CD4-positive, alpha-beta T cell treated with Interferon alpha-2 for 1 hour (primary cell): ENCODE measurements around the gene CLIP2.
"Not testable (repeated sequence)": the region's sequence is repeated elsewhere in the genome, so short reads cannot be mapped to it uniquely, and the experiment has no call there.

Experiments used
- DNase-seq, 2 donors: peaks; one replicate each; pipeline ENCODE4 v3.0.0-alpha.2; 2020 to 2022

CLIP2 gene

DNA sequence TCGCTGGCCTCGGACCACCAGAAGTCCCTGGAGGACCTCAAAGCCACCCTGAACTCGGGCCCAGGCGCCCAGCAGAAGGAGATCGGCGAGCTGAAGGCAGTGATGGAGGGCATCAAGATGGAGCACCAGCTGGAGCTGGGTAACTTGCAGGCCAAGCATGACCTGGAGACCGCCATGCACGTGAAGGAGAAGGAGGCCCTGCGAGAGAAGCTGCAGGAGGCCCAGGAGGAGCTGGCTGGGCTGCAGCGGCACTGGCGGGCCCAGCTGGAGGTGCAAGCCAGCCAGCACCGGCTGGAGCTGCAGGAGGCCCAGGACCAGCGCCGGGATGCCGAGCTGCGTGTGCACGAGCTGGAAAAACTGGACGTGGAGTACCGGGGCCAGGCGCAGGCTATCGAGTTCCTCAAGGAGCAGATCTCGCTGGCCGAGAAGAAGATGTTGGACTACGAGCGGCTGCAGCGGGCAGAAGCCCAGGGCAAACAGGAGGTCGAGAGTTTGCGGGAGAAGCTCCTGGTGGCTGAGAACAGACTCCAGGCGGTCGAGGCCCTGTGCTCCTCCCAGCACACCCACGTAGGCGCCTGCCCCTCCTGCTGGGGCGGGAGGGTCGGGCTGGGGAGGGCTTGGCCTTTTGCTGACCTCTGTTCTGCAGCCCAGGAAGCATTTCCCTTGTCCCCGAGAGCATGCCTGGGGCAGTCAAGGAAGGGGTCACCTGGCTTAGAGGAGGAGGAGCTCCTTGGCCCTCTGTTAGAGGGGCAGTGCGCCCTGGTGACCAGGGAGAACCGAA is 87.2 kb downstream of the CLIP2 start:
- no peak for DNase-seq

DNA sequence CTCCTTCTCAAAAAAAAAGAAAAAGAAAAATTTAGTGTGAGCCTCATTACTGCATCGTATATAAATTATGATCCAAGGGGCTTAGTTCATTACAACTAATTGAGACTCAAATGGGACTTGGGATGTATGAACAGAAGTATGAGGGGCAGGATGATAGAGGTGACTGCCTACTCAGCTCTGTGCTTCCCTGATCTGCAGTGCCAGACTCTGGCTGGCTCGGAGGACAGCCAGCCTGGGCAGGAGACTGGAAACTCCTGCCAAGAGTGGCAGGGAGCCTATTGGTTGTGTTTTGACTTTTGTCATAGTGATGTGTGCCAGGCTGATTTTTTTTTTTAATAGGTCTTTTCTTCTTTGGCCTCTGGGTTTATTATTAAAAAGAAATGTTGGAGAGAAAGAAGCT is 90.7 kb downstream of the CLIP2 start:
- no peak for DNase-seq

GRCh38 chr7:74380720-74381119 is 91.5 kb downstream of the CLIP2 start:
- DNase-seq = no peak

- not testable (repeated sequence) for DNase-seq
Observed at GRCh38 chr7:74384086-74384485, 94.9 kb downstream of the CLIP2 start.

DNA sequence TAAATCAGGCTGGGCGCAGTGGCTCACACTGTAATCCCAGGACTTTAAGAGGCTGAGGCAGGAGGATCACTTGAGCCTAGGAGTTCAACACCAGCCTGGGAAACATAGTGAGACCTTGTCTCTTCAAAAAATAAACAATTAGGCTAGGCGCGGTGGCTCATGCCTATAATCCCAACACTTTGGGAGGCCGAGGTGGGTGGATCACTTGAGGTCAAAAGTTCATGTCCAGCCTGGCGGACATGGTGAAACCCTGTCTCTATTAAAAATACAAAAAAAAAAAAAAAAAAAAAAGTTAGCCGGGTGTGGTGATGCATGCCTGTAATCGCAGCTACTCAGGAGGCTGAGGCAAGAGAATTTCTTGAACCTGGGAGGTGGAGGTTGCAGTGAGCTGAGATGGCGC is 95.6 kb downstream of the CLIP2 start:
- DNase-seq = not testable (repeated sequence)

GRCh38 chr7:74387606-74388005 is 98.4 kb downstream of the CLIP2 start:
- no peak for DNase-seq

- DNase-seq = no peak
Observed at GRCh38 chr7:74388880-74389415, 99.7 kb downstream of the CLIP2 start.

DNA sequence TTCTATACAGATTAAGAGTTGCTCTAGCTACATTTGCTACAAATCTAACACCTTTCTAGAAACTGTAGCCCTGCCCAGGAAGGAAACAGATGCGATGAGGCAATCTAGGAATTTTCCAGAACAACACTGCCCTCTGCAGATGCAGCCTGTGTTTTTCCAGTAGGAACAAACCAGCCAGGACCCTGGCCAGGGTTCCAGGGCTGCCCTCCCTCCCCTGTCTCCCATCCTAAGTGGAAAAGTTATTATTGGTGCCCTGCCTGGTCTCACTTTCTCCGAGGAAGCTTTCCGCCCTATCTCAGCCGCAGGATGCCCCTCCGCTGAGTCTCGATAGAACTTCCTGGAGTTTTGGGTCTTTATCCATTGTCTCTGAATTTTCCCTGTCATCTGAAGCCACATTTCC is 104.5 kb downstream of the CLIP2 start:
- DNase-seq = not testable (repeated sequence)

DNA sequence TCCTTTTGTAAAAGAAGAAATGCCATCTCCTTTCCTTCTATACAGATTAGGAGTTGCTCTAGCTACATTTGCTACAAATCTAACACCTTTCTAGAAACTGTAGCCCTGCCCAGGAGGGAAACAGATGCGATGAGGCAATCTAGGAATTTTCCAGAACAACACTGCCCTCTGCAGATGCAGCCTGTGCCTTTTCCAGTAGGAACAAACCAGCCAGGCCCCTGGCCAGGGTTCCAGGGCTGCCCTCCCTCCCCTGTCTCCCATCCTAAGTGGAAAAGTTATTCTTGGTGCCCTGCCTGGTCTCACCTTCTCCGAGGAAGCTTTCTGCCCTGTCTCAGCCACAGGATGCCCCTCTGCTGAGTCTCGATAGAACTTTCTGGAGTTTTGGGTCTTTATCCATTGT is 105.4 kb downstream of the CLIP2 start:
- not testable (repeated sequence) for DNase-seq

GRCh38 chr7:74395745-74396311 is 106.6 kb downstream of the CLIP2 start:
- no peak for DNase-seq

DNA sequence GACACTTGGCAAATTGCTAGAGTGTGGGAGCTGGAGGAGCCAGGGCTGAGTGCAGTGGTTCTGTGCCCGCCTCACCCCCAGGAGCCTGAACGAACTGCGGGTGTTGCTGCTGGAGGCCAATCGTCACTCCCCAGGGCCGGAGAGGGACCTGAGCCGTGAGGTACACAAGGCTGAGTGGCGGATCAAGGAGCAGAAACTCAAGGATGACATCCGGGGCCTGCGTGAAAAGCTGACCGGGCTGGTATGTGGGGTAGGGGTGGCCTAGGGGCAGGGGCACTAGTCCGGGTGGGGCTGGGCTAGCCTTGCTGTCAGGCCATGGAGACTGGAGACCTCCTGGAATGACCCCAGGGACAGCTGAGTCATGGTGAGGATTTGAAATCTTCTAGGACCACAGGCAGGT is 107.8 kb downstream of the CLIP2 start:
- DNase-seq = no peak

GRCh38 chr7:74398426-74398825 is 109.2 kb downstream of the CLIP2 start:
- no peak for DNase-seq

- DNase-seq = no peak
Observed at GRCh38 chr7:74399006-74399405, 109.8 kb downstream of the CLIP2 start.

DNA sequence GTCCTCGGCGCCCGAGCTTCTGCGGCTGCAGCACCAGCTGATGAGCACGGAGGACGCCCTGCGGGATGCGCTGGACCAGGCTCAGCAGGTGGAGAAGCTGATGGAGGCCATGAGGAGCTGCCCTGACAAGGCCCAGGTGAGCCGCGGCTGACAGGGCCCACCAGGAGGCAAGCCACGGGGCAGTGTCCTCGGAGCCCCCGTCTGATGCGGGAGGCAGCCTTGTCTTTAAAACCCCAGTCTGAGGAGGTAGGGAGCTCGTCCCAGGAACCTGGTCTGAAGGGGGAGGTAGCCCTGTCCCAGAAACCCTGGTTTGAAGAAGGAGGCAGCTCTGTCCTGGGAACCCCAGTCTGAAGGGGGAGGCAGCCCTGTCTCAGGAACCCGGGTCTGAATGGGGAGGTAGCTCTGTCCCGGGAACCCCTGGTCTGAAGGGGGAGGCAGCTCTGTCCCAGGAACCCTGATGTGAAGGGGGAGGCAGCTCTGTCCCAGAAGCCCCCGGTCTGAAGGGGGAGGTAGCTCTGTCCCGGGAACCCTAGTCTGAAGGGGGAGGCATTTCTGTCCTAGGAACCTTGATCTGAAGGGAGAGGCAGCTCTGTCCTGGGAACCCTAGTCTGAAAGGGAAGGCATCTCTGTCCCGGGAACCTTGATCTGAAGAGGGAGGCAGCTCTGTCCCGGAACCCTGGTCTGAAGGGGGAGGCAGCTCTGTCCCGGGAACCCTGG is 111.4 kb downstream of the CLIP2 start:
- DNase-seq = no peak

- peak; percentile 67 to 75 for DNase-seq
Observed at GRCh38 chr7:74401137-74401859, 112.1 kb downstream of the CLIP2 start.

DNA sequence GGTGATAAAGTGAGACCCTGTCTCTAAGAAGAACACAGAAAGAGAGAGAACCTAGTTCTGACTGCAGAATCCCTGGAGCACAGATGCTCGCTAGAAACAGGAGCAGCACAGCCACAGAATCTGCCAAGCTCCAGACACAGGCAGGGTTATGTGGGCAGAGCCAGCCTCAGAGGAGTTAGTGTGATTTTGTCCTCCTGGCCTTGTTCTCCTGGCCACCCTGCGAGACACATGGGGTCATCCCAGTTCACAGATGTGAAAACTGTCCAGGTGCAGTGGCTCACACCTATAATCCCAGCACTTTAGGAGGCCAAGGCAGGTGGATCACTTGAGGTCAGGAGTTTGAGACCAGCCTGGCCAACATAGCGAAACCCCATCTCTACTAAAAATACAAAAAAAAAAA is 113.5 kb downstream of the CLIP2 start:
- DNase-seq = not testable (repeated sequence)

- DNase-seq = no peak
Observed at GRCh38 chr7:74403521-74404387, 114.5 kb downstream of the CLIP2 start.

- DNase-seq = no peak
Observed at GRCh38 chr7:74404388-74404700, 115.1 kb downstream of the CLIP2 start.

GRCh38 chr7:74404741-74405140 is 115.5 kb downstream of the CLIP2 start:
- DNase-seq = no peak

GRCh38 chr7:74405191-74405898 is 116.1 kb downstream of the CLIP2 start:
- DNase-seq = no peak

DNA sequence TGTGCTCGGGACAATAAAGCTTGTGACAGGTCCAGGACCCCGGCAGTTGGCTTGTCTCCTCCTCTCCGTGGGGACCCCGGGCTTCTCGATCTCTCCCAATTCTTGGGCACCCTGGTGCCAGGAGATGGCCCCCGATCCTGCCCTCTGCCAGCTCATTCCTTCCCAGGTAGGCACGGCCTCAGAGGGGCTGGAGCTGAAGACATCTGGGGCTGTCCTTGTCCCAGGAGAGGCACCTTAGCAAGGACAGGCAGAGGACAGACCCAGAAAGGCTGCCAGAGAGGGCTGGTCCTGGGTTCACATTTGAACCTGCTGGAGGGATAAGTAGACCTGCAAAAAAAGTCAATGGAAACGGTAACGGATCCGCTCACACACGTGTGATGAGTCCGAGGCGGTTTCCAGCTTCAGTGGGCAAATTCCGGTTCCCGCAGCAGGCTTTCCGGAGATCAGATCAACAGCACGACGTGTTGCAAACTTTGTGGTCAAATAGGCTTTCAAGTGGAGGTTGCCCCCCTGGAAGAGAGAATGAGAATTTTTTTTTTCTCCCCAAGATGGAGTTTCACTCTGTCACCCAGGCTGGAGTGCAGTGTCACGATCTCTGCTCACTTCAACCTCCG is 116.8 kb downstream of the CLIP2 start:
- no peak for DNase-seq
